Endothelial cell of umbilical vein (primary cell): Measurements from ENCODE around the gene NUDT22. TPM values are rescaled to one million over a fixed set of nuclear protein-coding genes. Genes with fewer than 3 reads are reported as not detected.

Experiments used
- BruUV-seq: library from RNA; stranded (reverse); fragments of 400-500 nt; replicated peaks from 2 replicates; lab custom pipeline; 2021; lab: Mats Ljungman, UMichigan
- CTCF ChIA-PET: fragments of 300-600, 350-600 bp; sonication (Branson Sonifier 250); formaldehyde crosslinking; loops from one replicate; lab custom pipeline; 2021; ENCODE audit warnings: antibody characterized with exemption, inconsistent platforms; lab: Charles Lee
- POLR2A ChIA-PET: fragments of 300-600, 350-600 bp; sonication (Branson Sonifier 250); formaldehyde crosslinking; loops from one replicate; lab custom pipeline; 2021; ENCODE audit warnings: antibody characterized with exemption, inconsistent platforms; lab: Charles Lee
- DNase-seq: peaks from one replicate; pipeline ENCODE4 v3.0.0-alpha.2; 2011; ENCODE audit warnings: low read depth, low spot score
- FAIRE-seq: peaks from 2 replicates; lab custom pipeline; 2011; peaks lifted over from hg19 to GRCh38; lab: Jason Lieb, UNC
- H2AFZ ChIP-seq: 2 replicates; pipeline ENCODE4 v1.6.0; 2012; ENCODE audit warnings: low read depth, low read length, control low read depth, inconsistent platforms
- H3K27ac ChIP-seq: 2 replicates; pipeline ENCODE4 v1.5.1; 2011; ENCODE audit warnings: low read depth, mild to moderate bottlenecking, control low read depth, low read length, moderate library complexity; ENCODE audit not compliant: insufficient read depth
- H3K27me3 ChIP-seq, 2 experiments: 2 replicates each; pipeline versions ENCODE4 v1.6.0 to v1.6.1; 2011; ENCODE audit warnings: low read length in 2 of 2, mixed read lengths in 1 of 2; ENCODE audit not compliant: control insufficient read depth in 2 of 2, insufficient read depth in 2 of 2
- H3K36me3 ChIP-seq, 2 experiments: 2 replicates in 1 of 2; 3 replicates in 1 of 2; pipeline ENCODE4 v1.5.1; 2011; ENCODE audit warnings: low read length in 2 of 2, mild to moderate bottlenecking in 1 of 2, moderate library complexity in 1 of 2; ENCODE audit not compliant: control insufficient read depth in 2 of 2, insufficient read depth in 2 of 2; ENCODE audit errors: extremely low read depth in 1 of 2
- H3K4me1 ChIP-seq: 3 replicates; pipeline ENCODE4 v1.5.1; 2011; ENCODE audit warnings: mild to moderate bottlenecking, low read length; ENCODE audit not compliant: control insufficient read depth, insufficient read depth; ENCODE audit errors: extremely low read depth
- H3K4me2 ChIP-seq: 2 replicates; pipeline ENCODE4 v1.6.1; 2011; ENCODE audit warnings: low read length, control low read depth, mixed read lengths; ENCODE audit not compliant: insufficient read depth
- H3K4me3 ChIP-seq, 3 experiments: fragments of 200-600 bp in 1 of 3; sonication (generic), shearing (Covaris generic) in 1 of 3; replicated peaks in 1 of 3; 2 replicates each; pipeline ENCODE4 v1.5.1; 2011 to 2016; ENCODE audit warnings: control low read depth in 3 of 3, low read length in 3 of 3, mild to moderate bottlenecking in 2 of 3, inconsistent platforms in 1 of 3, low read depth in 1 of 3, moderate library complexity in 1 of 3; ENCODE audit not compliant: insufficient read depth in 1 of 3
- H3K79me2 ChIP-seq: 2 replicates; pipeline ENCODE4 v1.6.0; 2012; ENCODE audit warnings: low read length, inconsistent platforms; ENCODE audit not compliant: control insufficient read depth, insufficient read depth
- H3K9ac ChIP-seq: replicated peaks from 2 replicates; pipeline ENCODE3; 2011; ENCODE audit warnings: low read length, control low read depth; ENCODE audit not compliant: insufficient read depth; ENCODE audit errors: extremely low read depth
- H3K9me1 ChIP-seq: replicated peaks from 3 replicates; pipeline ENCODE4 v1.6.0; 2011; ENCODE audit warnings: mild to moderate bottlenecking, low read length; ENCODE audit not compliant: control insufficient read depth, insufficient read depth; ENCODE audit errors: extremely low read depth
- H3K9me3 ChIP-seq: replicated peaks from 2 replicates; pipeline ENCODE4 v1.5.1; 2012; ENCODE audit warnings: low read length, inconsistent platforms; ENCODE audit not compliant: control insufficient read depth, insufficient read depth
- H4K20me1 ChIP-seq: replicated peaks from 2 replicates; pipeline ENCODE3; 2011; ENCODE audit warnings: mild to moderate bottlenecking, low read length; ENCODE audit not compliant: control insufficient read depth, insufficient read depth; ENCODE audit errors: extremely low read depth
- EZH2 ChIP-seq: IDR thresholded peaks from 2 replicates; pipeline ENCODE4 v1.6.1; 2012; ENCODE audit warnings: borderline replicate concordance, low read depth, mild to moderate bottlenecking, moderate library complexity, low read length, inconsistent platforms; ENCODE audit not compliant: severe bottlenecking
- FOS ChIP-seq: IDR thresholded peaks from 2 replicates; pipeline ENCODE4 v1.6.1; 2011; ENCODE audit warnings: mild to moderate bottlenecking, low read length, moderate library complexity, borderline replicate concordance; ENCODE audit not compliant: insufficient read depth
- GATA2 ChIP-seq: IDR thresholded peaks from 2 replicates; pipeline ENCODE4 v1.7.0; 2011; ENCODE audit warnings: low read depth, mild to moderate bottlenecking, moderate library complexity, mixed read lengths, low read length; ENCODE audit not compliant: insufficient read length, insufficient read depth
- JUN ChIP-seq: IDR thresholded peaks from 2 replicates; pipeline ENCODE4 v1.6.1; 2011; ENCODE audit warnings: borderline replicate concordance, low read depth; ENCODE audit not compliant: insufficient read length, insufficient read depth
- MAX ChIP-seq: IDR thresholded peaks from 2 replicates; pipeline ENCODE4 v1.6.1; 2011; ENCODE audit not compliant: insufficient read depth, insufficient read length
- MYC ChIP-seq: IDR thresholded peaks from one replicate; pipeline ENCODE4 v1.6.1; 2011; ENCODE audit warnings: mild to moderate bottlenecking, low read depth, low read length
- POLR2A ChIP-seq: IDR thresholded peaks from 2 replicates; pipeline ENCODE4 v1.6.1; 2012; ENCODE audit warnings: low read depth, mild to moderate bottlenecking, control low read depth, low read length
- POLR2AphosphoS5 ChIP-seq: IDR thresholded peaks from 2 replicates; pipeline ENCODE4 v1.6.1; 2012; ENCODE audit warnings: low read depth, mild to moderate bottlenecking, control low read depth, low read length, moderate library complexity; ENCODE audit not compliant: insufficient read depth
- dilution Hi-C: fragments of 300-500 bp; cut with MboI; formaldehyde crosslinking; loops from one replicate; pipeline ENCODE4 v1.15.0; 2019; ENCODE audit warnings: low sequenced_read_pairs; ENCODE audit not compliant: extremely low pct_ligation_motif_present
- intact Hi-C: fragments of 100-400 bp; cut with micrococcal nuclease; formaldehyde crosslinking; loops from one replicate; pipeline ENCODE4 v1.10.0; 2022
- polyA plus RNA-seq, 4 experiments: library from polyadenylated mRNA; depleted of rRNA in 3 of 4; stranded (reverse) in 3 of 4; unstranded in 1 of 4; fragments of >200 nt; gene quantifications; 2 replicates each; pipeline versions ENCODE4 v1.2.1 to v1.2.3, GENCODE V29; 2011 to 2012; ENCODE audit warnings: missing spikeins in 1 of 4
- total RNA-seq: library from RNA; stranded (reverse); gene quantifications from 2 replicates; pipeline ENCODE4 v1.2.3, GENCODE V29; 2021
- TF ChIP-seq, protein P1 (sequence below), 2 donors: IDR thresholded peaks; 1 replicate in 1 of 2; 2 replicates in 1 of 2; pipeline ENCODE4 v1.5.1; 2011; ENCODE audit warnings: low read length in 2 of 2, mild to moderate bottlenecking in 2 of 2, moderate library complexity in 2 of 2, control low read depth in 1 of 2, inconsistent platforms in 1 of 2, low read depth in 1 of 2; ENCODE audit not compliant: insufficient read depth in 1 of 2; ENCODE audit errors: extremely low read depth in 1 of 2

NUDT22 gene
- total and polyA plus RNA-seq, 2 donors (not counting 3 experiments of a cell fraction or from before 2014, with no cell fraction given), result 37.8 to 54.8 TPM

DNA sequence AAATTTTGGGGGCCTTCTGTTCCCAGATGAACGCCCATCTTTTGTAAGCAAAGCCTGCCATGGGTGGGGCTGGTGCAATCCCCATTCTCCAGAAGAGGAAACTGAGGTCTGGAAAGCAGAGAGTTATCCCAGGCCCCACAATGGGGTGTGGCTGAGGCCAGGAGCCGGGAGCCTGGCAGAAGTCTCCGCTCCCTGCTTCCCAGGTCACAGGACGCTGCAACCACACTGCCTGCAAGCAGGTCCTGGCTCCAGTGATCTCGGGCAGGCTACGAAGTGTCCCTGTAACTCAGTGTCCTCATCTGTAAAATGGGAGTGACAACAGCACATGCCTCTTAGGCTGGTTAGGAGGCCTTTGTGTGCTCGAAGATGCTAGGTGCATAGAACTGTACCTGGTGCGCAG is 27.0 kb downstream of the NUDT22 start:
- Histone ChIP-seq H3K36me3 (peaks cover 2 to 17% of the 10 kb centered on the region in 2 experiments), H3K9ac (no peak overlapping the region), H3K4me1 (peaks cover 24% of the 10 kb centered on the region), H3K4me2 (peak overlapping the region; percentile 23), H3K4me3 (no peak overlapping the region), H3K27me3 (no peaks in the 10 kb centered on the region), H3K27ac (no peak overlapping the region), H4K20me1 (no peaks in the 10 kb centered on the region), H3K9me1 (no peaks in the 10 kb centered on the region), H3K79me2 (peaks cover 32% of the 10 kb centered on the region), H3K9me3 (no peaks in the 10 kb centered on the region), H2AFZ (no peak overlapping the region)
- no TSS peak for BruUV-seq
- no peak for TF ChIP-seq POLR2A
- no peak for TF ChIP-seq MAX
- TF ChIP-seq MYC, result no peak
- TF ChIP-seq POLR2AphosphoS5, result no peak
- TF ChIP-seq GATA2, result no peak
- TF ChIP-seq FOS, result no peak
- TF ChIP-seq EZH2, result no peak
- TF ChIP-seq JUN, result no peak
- TF ChIP-seq, protein P1, sequence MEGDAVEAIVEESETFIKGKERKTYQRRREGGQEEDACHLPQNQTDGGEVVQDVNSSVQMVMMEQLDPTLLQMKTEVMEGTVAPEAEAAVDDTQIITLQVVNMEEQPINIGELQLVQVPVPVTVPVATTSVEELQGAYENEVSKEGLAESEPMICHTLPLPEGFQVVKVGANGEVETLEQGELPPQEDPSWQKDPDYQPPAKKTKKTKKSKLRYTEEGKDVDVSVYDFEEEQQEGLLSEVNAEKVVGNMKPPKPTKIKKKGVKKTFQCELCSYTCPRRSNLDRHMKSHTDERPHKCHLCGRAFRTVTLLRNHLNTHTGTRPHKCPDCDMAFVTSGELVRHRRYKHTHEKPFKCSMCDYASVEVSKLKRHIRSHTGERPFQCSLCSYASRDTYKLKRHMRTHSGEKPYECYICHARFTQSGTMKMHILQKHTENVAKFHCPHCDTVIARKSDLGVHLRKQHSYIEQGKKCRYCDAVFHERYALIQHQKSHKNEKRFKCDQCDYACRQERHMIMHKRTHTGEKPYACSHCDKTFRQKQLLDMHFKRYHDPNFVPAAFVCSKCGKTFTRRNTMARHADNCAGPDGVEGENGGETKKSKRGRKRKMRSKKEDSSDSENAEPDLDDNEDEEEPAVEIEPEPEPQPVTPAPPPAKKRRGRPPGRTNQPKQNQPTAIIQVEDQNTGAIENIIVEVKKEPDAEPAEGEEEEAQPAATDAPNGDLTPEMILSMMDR (IDR thresholded peaks at IDR 0.05; ENCODE audit: extremely low read depth in 1 of 2, insufficient read depth in 1 of 2, low read depth in 1 of 2, low read length in 2 of 2), result no peak
- intact Hi-C loops (no loop called here), dilution Hi-C loops (no loop called here)
- FAIRE-seq (no peak), DNase-seq (no peak)
- CTCF ChIA-PET, result interaction anchor here (0.6 to 4.7 kb wide), 9 partner anchors 10 to 102 kb away, joined by 3 to 60 read pairs (median 7); partner anchors contain the start of genes CATSPERZ, FERMT3, PRDX5 and STIP1
- POLR2A ChIA-PET, result no interaction called here
